Thoracic aorta (tissue), 2 donors: ENCODE results near the gene MAP1B. TPM values are rescaled to one million over a fixed set of nuclear protein-coding genes. Genes with fewer than 3 reads are reported as not detected.

Experiments
- ATAC-seq: fragments of 150-250 bp; one replicate; pipeline ENCODE4 v1.8.0; 2017; ENCODE audit warnings: low read depth; ENCODE audit not compliant: insufficient number of reproducible peaks, low FRiP score
- DNase-seq: peaks from one replicate; pipeline ENCODE4 v3.0.0-alpha.2; 2020; ENCODE audit warnings: low spot score
- H3K27ac ChIP-seq, 2 donors: fragments of 200-600 bp; sonication (generic); 1 replicate in 1 of 2; 2 replicates in 1 of 2; pipeline ENCODE4 v1.5.1; 2016; ENCODE audit warnings: mild to moderate bottlenecking in 2 of 2, moderate library complexity in 2 of 2
- H3K27me3 ChIP-seq: fragments of 200-600 bp; sonication (generic); replicated peaks from 2 replicates; pipeline ENCODE4 v1.6.0; 2016; ENCODE audit warnings: mild to moderate bottlenecking; ENCODE audit not compliant: insufficient read depth
- H3K36me3 ChIP-seq: fragments of 200-600 bp; sonication (generic); one replicate; pipeline ENCODE4 v1.5.1; 2016
- H3K4me1 ChIP-seq, 2 donors: fragments of 200-600 bp; sonication (generic); 1 replicate in 1 of 2; 2 replicates in 1 of 2; pipeline versions ENCODE4 v1.5.1 to v1.6.0; 2016; ENCODE audit warnings: low read depth in 2 of 2, mild to moderate bottlenecking in 1 of 2; ENCODE audit not compliant: control insufficient read depth in 1 of 2
- H3K4me3 ChIP-seq: fragments of 200-600 bp; sonication (generic); 2 replicates; pipeline ENCODE4 v1.5.1; 2016; ENCODE audit warnings: mild to moderate bottlenecking
- H3K9me3 ChIP-seq: fragments of 200-600 bp; sonication (generic); 2 replicates; pipeline ENCODE4 v1.5.1; 2016
- total RNA-seq, 2 donors: library from RNA; depleted of rRNA; stranded (reverse); fragments of >200 nt; gene quantifications; one replicate each; pipeline versions ENCODE4 v1.1.0 to v1.2.3, GENCODE V29; 2016
- TF ChIP-seq, protein P1 (sequence below): fragments of 200-600 bp; sonication (generic); IDR thresholded peaks from one replicate; pipeline ENCODE4 v1.5.1; 2019; ENCODE audit warnings: antibody characterized with exemption

MAP1B gene
- total RNA-seq, 2 donors from 2014 or later, result 616 to 1,045 TPM

DNA sequence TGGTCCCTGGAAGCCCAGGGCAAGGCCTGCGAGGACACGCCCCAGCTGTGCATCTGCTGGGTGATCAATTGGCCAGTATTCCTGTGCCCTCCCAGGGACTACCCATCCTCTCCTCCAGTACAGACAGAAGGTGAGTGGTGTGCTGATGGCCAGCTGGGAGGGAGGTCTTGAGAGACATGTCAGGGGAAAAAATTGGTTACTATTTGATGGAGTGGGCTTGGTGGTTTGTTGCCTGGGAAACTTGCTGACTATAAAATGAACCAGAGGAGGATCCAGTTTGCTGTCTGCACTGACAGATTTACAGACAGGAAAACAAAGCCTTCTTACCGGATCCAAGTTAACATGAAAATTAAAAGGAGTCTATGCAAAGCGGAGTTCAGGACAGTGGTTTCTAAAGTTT lies 40.3 kb downstream of the MAP1B start:
- no peak overlapping the region for H3K4me3 ChIP-seq
- ATAC-seq, result no peak
- peaks cover 52 to 99% of the 10 kb centered on the region in 2 donors for H3K4me1 ChIP-seq
- TF ChIP-seq, protein P1, sequence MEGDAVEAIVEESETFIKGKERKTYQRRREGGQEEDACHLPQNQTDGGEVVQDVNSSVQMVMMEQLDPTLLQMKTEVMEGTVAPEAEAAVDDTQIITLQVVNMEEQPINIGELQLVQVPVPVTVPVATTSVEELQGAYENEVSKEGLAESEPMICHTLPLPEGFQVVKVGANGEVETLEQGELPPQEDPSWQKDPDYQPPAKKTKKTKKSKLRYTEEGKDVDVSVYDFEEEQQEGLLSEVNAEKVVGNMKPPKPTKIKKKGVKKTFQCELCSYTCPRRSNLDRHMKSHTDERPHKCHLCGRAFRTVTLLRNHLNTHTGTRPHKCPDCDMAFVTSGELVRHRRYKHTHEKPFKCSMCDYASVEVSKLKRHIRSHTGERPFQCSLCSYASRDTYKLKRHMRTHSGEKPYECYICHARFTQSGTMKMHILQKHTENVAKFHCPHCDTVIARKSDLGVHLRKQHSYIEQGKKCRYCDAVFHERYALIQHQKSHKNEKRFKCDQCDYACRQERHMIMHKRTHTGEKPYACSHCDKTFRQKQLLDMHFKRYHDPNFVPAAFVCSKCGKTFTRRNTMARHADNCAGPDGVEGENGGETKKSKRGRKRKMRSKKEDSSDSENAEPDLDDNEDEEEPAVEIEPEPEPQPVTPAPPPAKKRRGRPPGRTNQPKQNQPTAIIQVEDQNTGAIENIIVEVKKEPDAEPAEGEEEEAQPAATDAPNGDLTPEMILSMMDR, result no peak
- H3K36me3 ChIP-seq, result peaks cover 13% of the 10 kb centered on the region
- DNase-seq, result no peak
- no peaks in the 10 kb centered on the region for H3K27me3 ChIP-seq
- peak overlapping the region; percentile 97 for H3K27ac ChIP-seq
- H3K9me3 ChIP-seq, result no peaks in the 10 kb centered on the region

DNA sequence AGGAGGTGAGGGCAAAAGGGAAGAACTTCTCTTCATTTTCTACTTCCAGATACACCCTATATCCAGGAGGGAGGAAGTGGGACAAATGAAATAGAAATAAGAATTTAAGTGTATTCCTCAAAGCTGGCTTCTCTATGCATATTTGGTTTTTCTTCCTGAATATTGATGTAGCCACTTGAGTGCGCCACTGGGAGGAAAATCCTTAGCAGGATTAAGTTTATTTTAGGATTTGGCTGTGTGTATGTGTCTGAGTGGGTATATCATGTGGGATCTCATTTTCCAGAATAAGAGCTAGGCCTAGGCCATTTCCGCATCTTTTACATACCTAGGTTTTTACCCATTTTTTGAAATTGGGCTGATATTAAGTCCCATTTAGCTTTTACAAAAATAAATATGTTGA lies 42.5 kb downstream of the MAP1B start:
- H3K27ac ChIP-seq, result peak overlapping the region; percentile 90 to 97
- ATAC-seq, result peak; percentile 52
- H3K9me3 ChIP-seq, result no peaks in the 10 kb centered on the region
- peaks cover 11% of the 10 kb centered on the region for H3K36me3 ChIP-seq
- DNase-seq, result no peak
- TF ChIP-seq, protein P1, result peak; percentile 34
- H3K27me3 ChIP-seq, result no peaks in the 10 kb centered on the region
- H3K4me1 ChIP-seq, result peaks cover 54 to 99% of the 10 kb centered on the region in 2 donors
- no peak overlapping the region for H3K4me3 ChIP-seq

DNA sequence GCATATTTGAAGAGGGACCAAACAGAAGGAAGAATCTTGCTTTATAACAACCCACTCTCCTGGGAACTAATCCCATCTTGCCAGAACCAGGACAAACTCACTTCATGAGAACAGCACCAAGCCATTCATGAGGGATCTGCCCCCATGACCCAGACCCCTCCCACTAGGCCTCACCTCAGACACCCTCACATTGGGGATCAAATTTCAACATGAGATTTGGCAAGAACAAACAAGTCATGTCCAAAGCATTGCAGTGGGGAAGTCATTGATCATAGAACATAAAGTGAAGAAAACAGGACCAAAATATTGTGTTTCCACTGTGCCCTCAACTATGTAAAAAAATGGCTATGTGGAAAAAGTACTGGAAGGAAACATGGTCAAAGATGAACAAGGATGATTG lies 43.9 kb downstream of the MAP1B start:
- ATAC-seq, result no peak

DNA sequence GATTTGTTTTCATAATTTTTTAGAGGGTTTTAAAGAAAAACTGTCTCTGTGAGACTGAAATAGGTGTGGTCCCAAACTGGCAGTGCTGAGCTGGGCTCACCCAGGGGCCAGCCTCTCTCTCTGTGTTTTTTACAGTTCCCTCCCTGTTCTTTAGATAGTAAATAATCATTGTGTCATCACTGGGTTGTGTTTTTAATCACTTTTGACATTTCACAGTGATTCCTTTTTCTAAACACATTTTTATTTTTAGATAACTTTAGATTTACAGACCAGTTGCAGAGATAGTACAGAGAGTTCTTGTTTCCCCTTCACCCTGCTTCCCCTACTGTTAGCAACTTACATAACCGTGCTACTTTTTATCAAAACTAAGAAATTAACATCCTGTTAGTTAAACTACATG lies 44.4 kb downstream of the MAP1B start:
- no peak for DNase-seq
- Histone ChIP-seq H3K9me3 (no peaks in the 10 kb centered on the region), H3K36me3 (peaks cover 9% of the 10 kb centered on the region), H3K27me3 (no peaks in the 10 kb centered on the region), H3K4me1 (peaks cover 56 to 99% of the 10 kb centered on the region in 2 donors), H3K4me3 (no peak overlapping the region), H3K27ac (peak overlapping the region; percentile 90 to 97)
- TF ChIP-seq, protein P1, result no peak
- ATAC-seq, result no peak

More for the DNA sequence above, 43.9 kb downstream of the MAP1B start:
- DNase-seq, result no peak
- peak overlapping the region; percentile 90 to 97 for H3K27ac ChIP-seq
- no peaks in the 10 kb centered on the region for H3K27me3 ChIP-seq
- H3K36me3 ChIP-seq, result peaks cover 11% of the 10 kb centered on the region
- H3K4me3 ChIP-seq, result no peak overlapping the region
- no peaks in the 10 kb centered on the region for H3K9me3 ChIP-seq
- TF ChIP-seq, protein P1, result no peak
- H3K4me1 ChIP-seq, result peaks cover 56 to 99% of the 10 kb centered on the region in 2 donors

DNA sequence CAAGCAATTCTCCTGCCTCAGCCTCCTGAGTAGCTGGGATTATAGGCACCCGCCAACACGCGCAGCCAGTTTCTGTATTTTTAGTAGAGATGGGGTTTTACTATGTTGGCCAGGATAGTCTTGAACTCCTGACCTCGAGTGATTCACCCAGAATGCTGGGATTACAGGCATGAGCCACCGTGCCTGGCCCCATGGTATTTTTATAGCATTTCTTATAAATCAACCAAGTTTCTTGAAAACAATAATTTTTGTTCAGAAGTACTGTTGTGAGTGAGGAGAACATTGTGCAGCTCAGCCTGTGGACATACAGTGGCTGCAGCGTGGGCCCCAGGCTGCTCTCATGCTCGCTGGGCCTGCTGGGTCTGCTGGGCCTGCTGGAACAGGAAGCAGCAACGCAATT lies 45.3 kb downstream of the MAP1B start:
- Histone ChIP-seq H3K9me3 (no peaks in the 10 kb centered on the region), H3K4me3 (no peak overlapping the region), H3K36me3 (peaks cover 8% of the 10 kb centered on the region), H3K27ac (peak overlapping the region; percentile 90 to 97), H3K4me1 (peaks cover 63 to 99% of the 10 kb centered on the region in 2 donors), H3K27me3 (no peaks in the 10 kb centered on the region)
- DNase-seq (no peak), ATAC-seq (peak; percentile 57)
- TF ChIP-seq, protein P1, result no peak
